Breast epithelium (tissue), 4 donors: ENCODE data around the gene MLLT10. TPM values are rescaled to one million over a fixed set of nuclear protein-coding genes. Genes with fewer than 3 reads are reported as not detected.

Source experiments
- DNase-seq, 2 donors: peaks; one replicate each; pipeline ENCODE4 v3.0.0-alpha.2; 2019; ENCODE audit warnings: low spot score in 2 of 2
- H3K27ac ChIP-seq, 2 donors: fragments of 200-600 bp; sonication (generic) in 1 of 2; one replicate each; pipeline ENCODE4 v1.5.1; 2016 to 2019; ENCODE audit warnings: mild to moderate bottlenecking in 1 of 2
- H3K27me3 ChIP-seq, 2 donors: fragments of 200-600 bp; sonication (generic) in 1 of 2; one replicate each; pipeline versions ENCODE4 v1.5.1 to v1.6.0; 2017 to 2019; ENCODE audit warnings: control low read depth in 1 of 2, mild to moderate bottlenecking in 1 of 2
- H3K36me3 ChIP-seq: fragments of 200-600 bp; one replicate; pipeline ENCODE4 v1.5.1; 2019
- H3K4me1 ChIP-seq, 2 donors: fragments of 200-600 bp; sonication (generic); one replicate each; pipeline ENCODE4 v1.5.1; 2016 to 2019; ENCODE audit warnings: control low read depth in 1 of 2
- H3K4me3 ChIP-seq, 3 donors: fragments of 200-600 bp; sonication (generic); 1 replicate in 2 of 3; 2 replicates in 1 of 3; pipeline ENCODE4 v1.5.1; 2016 to 2019; ENCODE audit warnings: mild to moderate bottlenecking in 3 of 3, moderate library complexity in 2 of 3
- H3K9me3 ChIP-seq, 2 donors: fragments of 200-600 bp; sonication (generic) in 1 of 2; one replicate each; pipeline ENCODE4 v1.5.1; 2016 to 2019; ENCODE audit warnings: control low read depth in 1 of 2
- CTCF ChIP-seq, 3 donors: fragments of 450-650 bp; IDR thresholded peaks; one replicate each; pipeline ENCODE4 v1.5.1; 2016 to 2017; ENCODE audit warnings: antibody characterized with exemption in 3 of 3, mild to moderate bottlenecking in 3 of 3, moderate library complexity in 3 of 3
- POLR2A ChIP-seq: fragments of 450-650 bp; IDR thresholded peaks from one replicate; pipeline ENCODE4 v1.6.1; 2016; ENCODE audit warnings: antibody characterized with exemption, mild to moderate bottlenecking, moderate library complexity
- POLR2AphosphoS5 ChIP-seq, 3 donors: sonication (generic); formaldehyde crosslinking; IDR thresholded peaks; one replicate each; pipeline ENCODE4 v1.6.1; 2017; ENCODE audit warnings: antibody characterized with exemption in 3 of 3
- intact Hi-C: fragments of 100-400 bp; cut with DNase I; formaldehyde crosslinking; loops from one replicate; pipeline ENCODE4 v1.15.1; 2023; ENCODE audit warnings: low total_unique reads
- total RNA-seq, 3 donors: library from RNA; depleted of rRNA; stranded (reverse); fragments of >200 nt; gene quantifications; one replicate each; pipeline ENCODE4 v1.1.0, GENCODE V29; 2016

Gene MLLT10
- total RNA-seq, 3 donors from 2014 or later: 45.6 to 74.6 (median 58.0) TPM

- H3K36me3 ChIP-seq: no peaks in the 10 kb centered on the region
- H3K4me3 ChIP-seq: no peak overlapping the region
- intact Hi-C loops: no loop called here
- H3K27ac ChIP-seq: no peak overlapping the region
- no peak for DNase-seq
- no peaks in the 10 kb centered on the region for H3K4me1 ChIP-seq
- H3K9me3 ChIP-seq: no peaks in the 10 kb centered on the region
- no peaks in the 10 kb centered on the region for H3K27me3 ChIP-seq
- TF ChIP-seq POLR2AphosphoS5 (IDR thresholded peaks at IDR 0.05) (no peak), POLR2A (no peak), CTCF (IDR thresholded peaks at IDR 0.05) (no peak)
These were observed 65.5 kb downstream of the MLLT10 start for GRCh38 chr10:21599582-21599981.

- Histone ChIP-seq H3K9me3 (no peaks in the 10 kb centered on the region), H3K36me3 (no peaks in the 10 kb centered on the region), H3K27me3 (no peaks in the 10 kb centered on the region), H3K4me1 (no peaks in the 10 kb centered on the region), H3K4me3 (no peak overlapping the region), H3K27ac (no peak overlapping the region)
- intact Hi-C loops: no loop called here
- DNase-seq: no peak
- TF ChIP-seq POLR2A: no peak
- TF ChIP-seq POLR2AphosphoS5 (IDR thresholded peaks at IDR 0.05): no peak
- no peak for TF ChIP-seq CTCF (IDR thresholded peaks at IDR 0.05)
These were observed 66.9 kb downstream of the MLLT10 start for GRCh38 chr10:21600804-21601433.

GRCh38 chr10:21602313-21602712, 68.3 kb downstream of the MLLT10 start:
- Histone ChIP-seq H3K4me3 (no peak overlapping the region), H3K9me3 (no peaks in the 10 kb centered on the region), H3K27ac (no peak overlapping the region), H3K36me3 (no peaks in the 10 kb centered on the region), H3K4me1 (no peaks in the 10 kb centered on the region), H3K27me3 (no peaks in the 10 kb centered on the region)
- TF ChIP-seq POLR2AphosphoS5 (IDR thresholded peaks at IDR 0.05) (no peak), CTCF (IDR thresholded peaks at IDR 0.05) (no peak), POLR2A (no peak)
- DNase-seq: no peak
- intact Hi-C loops: no loop called here

DNA sequence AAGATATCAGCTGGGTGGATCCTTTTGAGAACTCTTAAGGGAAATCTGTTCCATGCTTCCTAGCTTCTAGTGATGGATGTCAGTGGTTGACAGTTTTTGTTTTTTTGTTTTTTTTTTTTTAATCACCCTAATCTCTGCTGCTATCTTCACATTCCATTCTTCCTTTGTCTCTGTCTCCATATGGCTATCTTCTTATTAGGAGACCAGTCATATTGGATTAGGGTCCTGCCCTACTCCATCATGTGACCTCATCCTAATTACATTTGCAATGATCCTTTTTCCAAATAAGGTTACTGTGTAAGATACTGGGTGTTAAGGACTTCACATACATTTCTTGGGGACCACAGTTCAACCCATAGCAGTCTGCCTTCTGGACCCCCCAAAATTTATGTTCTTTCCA, 69.7 kb downstream of the MLLT10 start:
- Histone ChIP-seq H3K27ac (no peak overlapping the region), H3K36me3 (no peaks in the 10 kb centered on the region), H3K4me3 (no peak overlapping the region), H3K27me3 (no peaks in the 10 kb centered on the region), H3K9me3 (no peaks in the 10 kb centered on the region), H3K4me1 (no peaks in the 10 kb centered on the region)
- no peak for TF ChIP-seq POLR2AphosphoS5 (IDR thresholded peaks at IDR 0.05)
- TF ChIP-seq CTCF (IDR thresholded peaks at IDR 0.05): no peak
- TF ChIP-seq POLR2A: no peak
- intact Hi-C loops: no loop called here
- DNase-seq: no peak

- Histone ChIP-seq H3K36me3 (no peaks in the 10 kb centered on the region), H3K27ac (no peak overlapping the region), H3K27me3 (no peaks in the 10 kb centered on the region), H3K4me3 (no peak overlapping the region), H3K4me1 (no peaks in the 10 kb centered on the region), H3K9me3 (no peaks in the 10 kb centered on the region)
- intact Hi-C loops: loop anchor here (5.0 kb wide), 1 partner anchor 562 kb away; no protein-coding TSS in a partner anchor
- TF ChIP-seq POLR2A: no peak
- TF ChIP-seq CTCF (IDR thresholded peaks at IDR 0.05): no peak
- no peak for TF ChIP-seq POLR2AphosphoS5 (IDR thresholded peaks at IDR 0.05)
- no peak for DNase-seq
These were observed 70.6 kb downstream of the MLLT10 start for GRCh38 chr10:21604651-21605050.
